ENCODE results near the gene LRRN2. TPM values are rescaled to one million over a fixed set of nuclear protein-coding genes. Genes with fewer than 3 reads are reported as not detected.

LRRN2 gene
- total RNA-seq, 1 donor from 2014 or later = 6.5 TPM

- Histone ChIP-seq H3K27me3 (no peaks in the 10 kb centered on the region), H3K36me3 (no peaks in the 10 kb centered on the region), H3K4me1 (no peaks in the 10 kb centered on the region), H3K9me3 (no peaks in the 10 kb centered on the region), H3K4me3 (no peak overlapping the region), H3K27ac (no peak overlapping the region)
- DNase-seq (ENCODE audit: low spot score in 2 of 2) = no peak
- intact Hi-C loops (cut with DNase I) = no loop called here
- TF ChIP-seq CTCF (IDR thresholded peaks at IDR 0.05) = no peak
These were observed 96.7 kb downstream of the LRRN2 start for GRCh38 chr1:204588826-204589225.

DNA sequence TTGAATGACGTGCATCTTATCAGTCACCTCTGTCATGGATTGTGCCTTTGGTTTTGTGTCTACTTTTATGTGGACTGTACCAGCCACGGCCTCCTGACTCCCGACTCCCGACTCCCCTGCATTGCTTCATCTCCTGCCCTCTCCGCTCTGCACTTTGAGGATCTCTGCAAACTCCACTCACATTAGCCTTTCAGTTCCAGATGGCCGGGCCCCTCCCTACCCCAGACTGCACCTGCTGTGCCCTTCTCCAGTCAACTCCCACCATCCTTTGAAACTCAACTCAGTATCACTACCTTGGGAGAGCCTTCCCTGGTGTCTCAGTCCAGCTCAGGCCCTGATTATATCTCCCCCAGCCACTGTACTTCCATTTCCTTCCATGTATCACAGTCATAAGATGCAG is 97.9 kb downstream of the LRRN2 start:
- H3K27me3 ChIP-seq = no peaks in the 10 kb centered on the region
- no peak overlapping the region for H3K4me3 ChIP-seq
- H3K36me3 ChIP-seq = no peaks in the 10 kb centered on the region
- no peaks in the 10 kb centered on the region for H3K4me1 ChIP-seq
- DNase-seq (ENCODE audit: low spot score in 2 of 2) = no peak
- H3K27ac ChIP-seq = no peak overlapping the region
- intact Hi-C loops (cut with DNase I) = no loop called here
- no peaks in the 10 kb centered on the region for H3K9me3 ChIP-seq
- TF ChIP-seq CTCF (IDR thresholded peaks at IDR 0.05) = no peak

DNA sequence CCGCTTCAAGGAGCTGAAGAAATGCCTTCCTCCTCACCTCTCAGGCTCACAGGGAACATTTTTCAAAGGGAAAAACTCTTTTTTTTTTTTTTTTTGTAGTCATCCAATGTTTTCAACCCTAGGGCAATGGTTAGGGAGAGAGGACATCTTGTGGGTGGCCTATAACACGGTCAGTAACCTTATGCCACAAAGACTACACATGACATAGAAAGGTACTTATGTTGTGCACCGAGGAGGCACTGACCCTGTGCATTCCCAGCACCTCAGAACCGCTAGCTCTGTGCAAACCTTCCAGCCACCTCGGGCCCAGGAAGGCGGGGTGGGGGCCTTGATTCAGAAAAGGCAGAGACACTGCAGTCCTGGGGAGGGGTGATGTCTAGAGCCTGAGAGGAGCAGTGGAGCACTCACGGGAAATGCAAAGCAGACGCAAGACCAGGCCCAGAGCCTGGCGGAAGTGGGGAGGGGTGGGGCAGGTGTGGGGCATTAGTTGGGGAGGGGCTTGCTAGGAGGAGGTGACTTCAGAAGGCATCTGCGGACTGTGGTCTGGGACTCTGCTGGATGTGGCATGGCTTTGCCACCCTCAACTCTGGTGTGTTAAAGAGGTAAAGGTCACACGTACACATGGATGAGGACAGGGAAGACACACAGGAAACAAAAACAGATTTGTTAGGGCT is 100.7 kb downstream of the LRRN2 start:
- TF ChIP-seq CTCF (IDR thresholded peaks at IDR 0.05) = no peak
- H3K4me3 ChIP-seq = no peak overlapping the region
- intact Hi-C loops (cut with DNase I) = no loop called here
- no peaks in the 10 kb centered on the region for H3K36me3 ChIP-seq
- no peak for DNase-seq (ENCODE audit: low spot score in 2 of 2)
- no peak overlapping the region for H3K27ac ChIP-seq
- H3K4me1 ChIP-seq = no peaks in the 10 kb centered on the region
- H3K9me3 ChIP-seq = no peaks in the 10 kb centered on the region
- H3K27me3 ChIP-seq = no peaks in the 10 kb centered on the region

GRCh38 chr1:204583909-204584632 is 101.5 kb downstream of the LRRN2 start:
- TF ChIP-seq CTCF (IDR thresholded peaks at IDR 0.05) = no peak
- intact Hi-C loops (cut with DNase I) = no loop called here
- no peaks in the 10 kb centered on the region for H3K27me3 ChIP-seq
- no peaks in the 10 kb centered on the region for H3K36me3 ChIP-seq
- H3K27ac ChIP-seq = no peak overlapping the region
- no peaks in the 10 kb centered on the region for H3K9me3 ChIP-seq
- H3K4me1 ChIP-seq = no peaks in the 10 kb centered on the region
- DNase-seq (ENCODE audit: low spot score in 2 of 2) = no peak
- no peak overlapping the region for H3K4me3 ChIP-seq

DNA sequence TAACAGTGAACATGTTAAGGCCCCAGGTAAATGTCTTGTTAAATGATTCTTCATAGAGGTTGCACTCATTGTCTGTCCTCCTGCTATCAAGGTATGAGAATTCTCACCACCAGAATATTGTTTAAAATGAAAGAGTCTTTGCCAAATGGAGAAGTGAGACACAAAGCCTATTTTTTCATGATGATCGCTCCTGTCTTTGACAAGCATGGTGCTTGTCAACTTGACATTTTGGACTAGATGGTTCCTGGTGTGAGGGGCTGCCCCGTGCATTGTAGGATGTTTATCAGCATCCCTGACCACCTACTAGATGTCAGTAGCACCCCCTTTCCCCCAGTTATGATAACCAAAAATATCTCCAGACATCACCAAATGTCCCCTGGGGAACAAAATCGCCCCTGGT is 103.8 kb downstream of the LRRN2 start:
- intact Hi-C loops (cut with DNase I) = no loop called here
- no peak for DNase-seq (ENCODE audit: low spot score in 2 of 2)

More for the DNA sequence above, 103.8 kb downstream of the LRRN2 start:
- Histone ChIP-seq H3K27ac (no peak overlapping the region), H3K4me1 (peaks cover 0 to 3% of the 10 kb centered on the region in 2 donors), H3K9me3 (no peaks in the 10 kb centered on the region), H3K36me3 (no peaks in the 10 kb centered on the region), H3K4me3 (no peak overlapping the region), H3K27me3 (no peaks in the 10 kb centered on the region)
- no peak for TF ChIP-seq CTCF (IDR thresholded peaks at IDR 0.05)

Measured in ascending aorta (tissue), 2 donors.